ENCODE measurements around the gene C19orf53. TPM values are rescaled to one million over a fixed set of nuclear protein-coding genes. Genes with fewer than 3 reads are reported as not detected.

C19orf53 gene
- total RNA-seq, 2 donors from 2014 or later: 48.5 to 82.6 TPM

DNA sequence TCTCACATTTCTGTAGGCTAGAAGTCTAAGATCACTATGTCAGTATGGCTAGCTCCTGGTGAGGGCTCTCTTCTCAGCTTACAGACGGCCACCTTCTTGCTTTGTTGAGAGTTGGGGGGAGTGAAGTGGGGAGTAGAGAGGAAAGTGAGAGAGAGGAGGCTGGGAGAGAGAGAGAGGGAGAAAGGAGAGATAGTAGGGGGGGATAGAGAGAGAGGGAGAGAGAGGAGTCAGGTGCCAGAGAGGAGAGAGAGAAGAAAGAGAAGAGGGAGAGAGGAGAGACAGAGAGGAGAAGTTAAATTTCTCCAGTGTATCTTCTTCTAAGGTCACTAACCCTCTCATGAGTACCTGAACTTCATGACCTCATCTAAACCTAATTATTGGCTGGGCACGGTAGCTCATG, 49.6 kb downstream of the C19orf53 start:
- no peaks in the 10 kb centered on the region for H3K27me3 ChIP-seq
- no peaks in the 10 kb centered on the region for H3K36me3 ChIP-seq

DNA sequence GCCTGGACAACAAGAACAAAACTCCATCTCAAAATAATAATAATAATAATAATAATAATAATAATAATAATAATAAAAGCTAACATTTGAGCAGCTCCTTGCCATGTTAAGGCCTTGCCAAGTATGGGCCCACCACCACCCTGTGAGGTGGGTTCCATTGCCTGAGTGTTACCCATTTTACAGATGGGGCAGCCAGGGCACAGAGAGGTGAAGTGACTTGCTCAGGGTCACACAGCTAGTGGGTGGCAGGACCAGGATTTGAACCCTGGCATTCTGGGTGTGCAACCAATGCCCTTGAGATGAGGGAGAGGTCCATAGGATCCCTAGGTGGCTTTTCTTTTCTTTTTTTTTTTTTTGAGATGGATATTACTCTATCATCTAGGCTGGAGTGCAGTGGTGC, 50.4 kb downstream of the C19orf53 start:
- H3K27me3 ChIP-seq: no peaks in the 10 kb centered on the region
- no peak overlapping the region for H3K4me3 ChIP-seq
- H3K27ac ChIP-seq: no peak overlapping the region
- no peaks in the 10 kb centered on the region for H3K4me1 ChIP-seq
- TF ChIP-seq, protein P1, sequence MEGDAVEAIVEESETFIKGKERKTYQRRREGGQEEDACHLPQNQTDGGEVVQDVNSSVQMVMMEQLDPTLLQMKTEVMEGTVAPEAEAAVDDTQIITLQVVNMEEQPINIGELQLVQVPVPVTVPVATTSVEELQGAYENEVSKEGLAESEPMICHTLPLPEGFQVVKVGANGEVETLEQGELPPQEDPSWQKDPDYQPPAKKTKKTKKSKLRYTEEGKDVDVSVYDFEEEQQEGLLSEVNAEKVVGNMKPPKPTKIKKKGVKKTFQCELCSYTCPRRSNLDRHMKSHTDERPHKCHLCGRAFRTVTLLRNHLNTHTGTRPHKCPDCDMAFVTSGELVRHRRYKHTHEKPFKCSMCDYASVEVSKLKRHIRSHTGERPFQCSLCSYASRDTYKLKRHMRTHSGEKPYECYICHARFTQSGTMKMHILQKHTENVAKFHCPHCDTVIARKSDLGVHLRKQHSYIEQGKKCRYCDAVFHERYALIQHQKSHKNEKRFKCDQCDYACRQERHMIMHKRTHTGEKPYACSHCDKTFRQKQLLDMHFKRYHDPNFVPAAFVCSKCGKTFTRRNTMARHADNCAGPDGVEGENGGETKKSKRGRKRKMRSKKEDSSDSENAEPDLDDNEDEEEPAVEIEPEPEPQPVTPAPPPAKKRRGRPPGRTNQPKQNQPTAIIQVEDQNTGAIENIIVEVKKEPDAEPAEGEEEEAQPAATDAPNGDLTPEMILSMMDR (IDR thresholded peaks at IDR 0.05): no peak
- no peak for DNase-seq
- intact Hi-C loops (cut with DNase I): no loop called here
- no peaks in the 10 kb centered on the region for H3K36me3 ChIP-seq
- H3K9me3 ChIP-seq: no peaks in the 10 kb centered on the region
- no peak overlapping the region for H3K9ac ChIP-seq (ENCODE audit: low read depth in 2 of 2, low read length in 2 of 2)

More for the DNA sequence above, 49.6 kb downstream of the C19orf53 start:
- TF ChIP-seq, protein P1 (IDR thresholded peaks at IDR 0.05): no peak
- Histone ChIP-seq H3K4me3 (no peak overlapping the region), H3K27ac (no peak overlapping the region), H3K9me3 (no peaks in the 10 kb centered on the region), H3K9ac (ENCODE audit: low read depth in 2 of 2, low read length in 2 of 2) (no peak overlapping the region), H3K4me1 (no peaks in the 10 kb centered on the region)
- intact Hi-C loops (cut with DNase I): no loop called here
- no peak for DNase-seq

DNA sequence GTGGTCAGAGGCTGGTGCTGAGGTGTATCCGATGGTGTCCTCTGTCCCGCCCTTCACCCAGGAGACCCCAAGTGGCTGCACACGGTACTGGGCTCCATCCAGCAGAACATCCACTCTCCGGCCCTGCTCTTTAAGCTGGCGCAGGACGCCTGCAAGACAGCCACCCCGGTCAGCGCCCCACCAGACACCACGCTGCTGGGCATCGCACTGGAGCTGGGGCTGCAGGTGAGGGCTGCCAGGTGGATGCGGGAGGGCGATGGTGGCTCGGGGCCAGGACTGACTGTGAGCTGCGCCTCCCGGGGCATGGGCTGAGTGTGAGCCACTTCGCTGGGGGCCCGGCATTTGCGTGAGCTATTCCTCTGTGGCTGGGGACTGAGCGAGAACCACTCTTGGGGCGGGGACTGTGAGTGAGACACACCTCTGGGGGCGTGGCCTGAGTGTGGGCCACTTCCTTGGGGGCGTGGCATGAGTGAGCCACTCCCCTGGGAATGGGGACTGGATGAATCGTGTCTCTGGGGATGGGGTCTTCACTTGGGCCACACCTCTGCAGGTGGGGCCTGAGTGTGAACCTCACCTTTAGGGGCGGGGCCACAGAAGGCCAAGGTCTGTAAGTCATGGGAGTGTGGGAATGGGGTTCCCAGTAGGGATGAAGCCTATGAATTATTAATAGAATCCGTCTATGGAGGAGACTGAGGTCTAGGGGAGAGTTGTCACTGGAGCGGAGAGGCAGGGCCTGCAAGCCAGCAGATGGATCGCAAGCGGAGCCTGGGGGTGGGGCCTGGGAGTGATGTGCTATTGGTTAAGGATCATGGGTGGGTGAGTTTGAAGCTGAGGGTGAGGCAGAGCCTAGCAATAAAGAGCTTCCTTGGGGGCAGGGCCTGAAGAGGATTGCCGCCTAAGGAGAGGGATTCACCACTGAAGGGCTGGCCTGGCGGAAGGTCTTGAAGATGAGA, 51.5 kb downstream of the C19orf53 start:
- intact Hi-C loops (cut with DNase I): no loop called here
- TF ChIP-seq, protein P1 (IDR thresholded peaks at IDR 0.05): no peak
- no peaks in the 10 kb centered on the region for H3K9me3 ChIP-seq
- no peak overlapping the region for H3K4me3 ChIP-seq
- H3K4me1 ChIP-seq: no peaks in the 10 kb centered on the region
- H3K27ac ChIP-seq: no peak overlapping the region
- DNase-seq: no peak
- no peaks in the 10 kb centered on the region for H3K27me3 ChIP-seq
- no peak overlapping the region for H3K9ac ChIP-seq (ENCODE audit: low read depth in 2 of 2, low read length in 2 of 2)
- H3K36me3 ChIP-seq: no peaks in the 10 kb centered on the region

DNA sequence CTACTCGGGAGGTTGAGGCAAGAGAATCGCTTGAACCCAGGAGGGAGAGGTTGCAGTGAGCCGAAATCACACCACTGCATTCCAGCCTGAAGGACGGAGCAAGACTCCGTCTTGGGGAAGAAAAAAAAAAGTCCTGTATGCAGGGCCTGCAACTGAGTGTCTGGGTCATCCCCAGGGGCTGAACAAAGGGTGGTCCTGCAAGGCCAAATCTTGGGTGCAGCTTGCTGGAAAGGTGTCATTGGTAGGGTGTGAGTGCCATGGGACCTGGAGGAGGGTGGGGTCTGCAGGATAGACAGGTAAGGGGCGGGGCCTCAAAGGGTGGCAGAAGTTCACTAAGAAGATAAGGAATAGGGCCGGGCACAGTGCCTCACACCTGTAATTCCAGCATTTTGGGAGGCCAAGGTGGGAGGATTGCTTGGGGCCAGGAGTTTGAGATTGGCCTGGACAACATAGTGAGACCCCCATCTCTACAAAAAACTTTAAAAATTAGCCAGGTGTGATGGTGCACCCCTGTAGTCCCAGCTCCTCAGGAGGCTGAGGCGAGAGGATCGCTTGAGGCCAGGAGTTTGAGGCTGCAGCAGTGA, 52.5 kb downstream of the C19orf53 start:
- no peak for DNase-seq
- intact Hi-C loops (cut with DNase I): no loop called here
- H3K27ac ChIP-seq: no peak overlapping the region
- no peaks in the 10 kb centered on the region for H3K4me1 ChIP-seq
- no peaks in the 10 kb centered on the region for H3K9me3 ChIP-seq
- H3K4me3 ChIP-seq: no peak overlapping the region
- no peak overlapping the region for H3K9ac ChIP-seq (ENCODE audit: low read depth in 2 of 2, low read length in 2 of 2)
- TF ChIP-seq, protein P1 (IDR thresholded peaks at IDR 0.05): no peak
- H3K36me3 ChIP-seq: no peaks in the 10 kb centered on the region
- no peaks in the 10 kb centered on the region for H3K27me3 ChIP-seq

DNA sequence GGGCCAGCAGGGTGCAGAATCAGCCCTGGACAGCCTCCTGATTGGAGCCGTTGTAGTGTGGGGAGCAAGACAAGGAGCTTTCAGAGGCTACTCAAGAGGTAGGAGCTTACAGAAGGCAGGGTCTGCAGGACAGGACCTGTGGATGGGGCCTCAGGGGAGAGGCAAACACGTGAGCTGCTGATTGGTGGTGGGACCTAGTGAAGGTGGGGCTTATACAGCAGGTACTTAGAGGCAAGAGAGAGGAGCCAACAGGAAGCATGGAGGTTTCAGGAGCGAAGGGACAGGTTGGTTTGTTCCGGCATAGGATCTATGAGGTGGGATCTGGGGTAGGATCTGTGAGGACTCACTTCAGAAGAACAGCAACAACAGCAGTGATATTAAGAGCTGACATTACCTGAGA, 53.4 kb downstream of the C19orf53 start:
- Histone ChIP-seq H3K4me3 (no peak overlapping the region), H3K27ac (no peak overlapping the region), H3K9ac (ENCODE audit: low read depth in 2 of 2, low read length in 2 of 2) (no peak overlapping the region), H3K9me3 (no peaks in the 10 kb centered on the region), H3K4me1 (no peaks in the 10 kb centered on the region), H3K36me3 (no peaks in the 10 kb centered on the region), H3K27me3 (no peaks in the 10 kb centered on the region)
- TF ChIP-seq, protein P1 (IDR thresholded peaks at IDR 0.05): no peak
- intact Hi-C loops (cut with DNase I): no loop called here
- DNase-seq: no peak

Other genes with a start within 250 kb of the C19orf53 start
- 10 to 100 TPM; 19.5 to 26.7 TPM for gene MRI1, start 9.9 kb upstream of the C19orf53 start, total RNA-seq
- 1 to 10 TPM; 2.9 to 4.3 TPM for gene ZSWIM4, start 21.0 kb downstream of the C19orf53 start, total RNA-seq
- not detected for gene NANOS3, start 102.7 kb downstream of the C19orf53 start, total RNA-seq
- gene BRME1, start 131.7 kb downstream of the C19orf53 start, total RNA-seq: 10 to 100 TPM in 1 of 2 donors, 1 to 10 TPM in 1; 5.9 to 20.0 TPM
- 100 to 1,000 TPM in 1 of 2 donors, 10 to 100 TPM in 1; 81.0 to 123 TPM for gene CC2D1A, start 131.7 kb downstream of the C19orf53 start, total RNA-seq
- 1 to 10 TPM; 4.1 to 4.4 TPM for gene PODNL1, start 164.0 kb downstream of the C19orf53 start, total RNA-seq
- gene DCAF15, start 178.1 kb downstream of the C19orf53 start, total RNA-seq: 10 to 100 TPM; 30.2 to 55.1 TPM
- gene RFX1, start 231.9 kb downstream of the C19orf53 start, total RNA-seq: 10 to 100 TPM; 13.1 to 20.9 TPM

Data from colonic mucosa (tissue), 4 donors.